ENCODE measurements around the gene PHF12.

PHF12 gene

DNA sequence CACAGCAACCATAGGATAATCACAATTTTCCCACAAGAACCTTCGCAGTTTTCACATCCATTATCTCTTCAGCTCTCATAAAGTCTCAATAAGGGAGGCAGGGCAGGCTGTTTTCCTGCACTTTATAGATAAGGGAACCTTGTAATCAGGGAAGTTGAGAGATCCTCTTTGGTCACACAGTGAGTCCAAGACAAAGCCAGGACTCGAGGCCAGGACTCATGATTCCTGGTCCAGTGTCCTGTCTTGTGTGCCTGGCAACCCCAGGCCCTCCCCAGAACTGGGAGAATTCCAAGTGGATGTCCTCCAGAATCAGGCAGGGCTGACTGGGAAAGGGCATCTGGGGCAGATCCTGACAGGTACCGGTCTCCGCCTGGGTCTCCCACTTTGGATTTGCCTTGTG lies 23.1 kb upstream of the PHF12 start:
- Histone ChIP-seq H3K27ac (ENCODE audit: low read length) (no peak overlapping the region), H3K4me1 (ENCODE audit: control insufficient read depth, insufficient read depth, low read length) (peaks cover 12% of the 10 kb centered on the region), H3K27me3 (ENCODE audit: control insufficient read depth in 1 of 2, insufficient read depth in 2 of 2, low read length in 2 of 2) (no peaks in the 10 kb centered on the region)

DNA sequence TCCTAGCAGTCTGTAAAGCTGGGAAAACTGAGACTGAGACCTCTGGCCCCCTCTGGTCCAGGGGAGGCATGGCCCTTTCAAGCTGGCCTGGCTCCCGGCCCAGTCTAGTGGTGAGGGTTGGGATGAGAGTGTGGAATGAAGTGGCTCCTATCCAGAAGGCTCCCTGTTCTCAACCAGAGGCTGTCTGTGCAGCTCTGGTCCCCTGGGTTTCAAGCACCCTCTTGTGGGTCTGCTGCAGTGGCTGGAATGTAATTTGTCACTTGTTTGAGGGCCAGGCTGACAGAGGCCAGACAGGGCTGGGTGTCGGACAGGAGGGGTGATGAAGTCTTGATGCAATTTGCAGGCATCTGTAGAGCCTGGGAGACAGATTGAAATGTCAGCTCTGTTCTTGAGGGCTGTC lies 22.1 kb upstream of the PHF12 start:
- H3K9ac ChIP-seq (ENCODE audit: low read length in 2 of 2): no peak overlapping the region
- no peaks in the 10 kb centered on the region for H3K27me3 ChIP-seq (ENCODE audit: control insufficient read depth in 1 of 2, insufficient read depth in 2 of 2, low read length in 2 of 2)
- H3K9me3 ChIP-seq (ENCODE audit: control insufficient read depth in 2 of 2, low read length in 2 of 2): no peaks in the 10 kb centered on the region
- peaks cover 12% of the 10 kb centered on the region for H3K4me1 ChIP-seq (ENCODE audit: control insufficient read depth, insufficient read depth, low read length)
- no peaks in the 10 kb centered on the region for H3K36me3 ChIP-seq (ENCODE audit: control insufficient read depth in 2 of 2, insufficient read depth in 2 of 2, low read length in 2 of 2)
- no peak overlapping the region for H3K4me3 ChIP-seq (ENCODE audit: low read length in 2 of 2)
- H3K27ac ChIP-seq (ENCODE audit: low read length): no peak overlapping the region

More for the DNA sequence above, 23.1 kb upstream of the PHF12 start:
- Histone ChIP-seq H3K9ac (ENCODE audit: low read length in 2 of 2) (no peak overlapping the region), H3K4me3 (ENCODE audit: low read length in 2 of 2) (no peak overlapping the region), H3K9me3 (ENCODE audit: control insufficient read depth in 2 of 2, low read length in 2 of 2) (no peaks in the 10 kb centered on the region), H3K36me3 (ENCODE audit: control insufficient read depth in 2 of 2, insufficient read depth in 2 of 2, low read length in 2 of 2) (no peaks in the 10 kb centered on the region)

DNA sequence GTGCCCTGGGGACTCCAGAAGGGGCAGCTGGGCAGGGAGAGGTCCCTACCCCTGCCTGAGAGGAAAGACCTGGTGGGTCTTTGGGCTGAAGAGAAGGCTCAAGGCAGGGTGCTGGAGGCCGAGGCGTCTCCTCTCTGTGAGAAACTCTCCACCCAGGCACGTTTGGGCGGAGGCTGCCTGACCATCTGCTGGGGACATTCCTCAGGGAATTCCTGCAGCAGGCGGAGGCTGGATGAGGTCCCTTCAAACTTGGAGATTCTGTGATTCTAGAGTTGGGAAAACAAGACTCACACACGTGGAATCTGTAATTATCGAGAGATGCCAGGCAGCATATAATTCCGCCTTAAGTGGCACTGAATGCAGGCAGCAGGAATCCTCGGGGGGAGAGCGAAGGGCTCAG lies 21.1 kb upstream of the PHF12 start:
- Histone ChIP-seq H3K4me1 (ENCODE audit: control insufficient read depth, insufficient read depth, low read length) (peaks cover 12% of the 10 kb centered on the region), H3K9ac (ENCODE audit: low read length in 2 of 2) (no peak overlapping the region), H3K27ac (ENCODE audit: low read length) (no peak overlapping the region), H3K4me3 (ENCODE audit: low read length in 2 of 2) (no peak overlapping the region), H3K27me3 (ENCODE audit: control insufficient read depth in 1 of 2, insufficient read depth in 2 of 2, low read length in 2 of 2) (no peaks in the 10 kb centered on the region), H3K36me3 (ENCODE audit: control insufficient read depth in 2 of 2, insufficient read depth in 2 of 2, low read length in 2 of 2) (no peaks in the 10 kb centered on the region), H3K9me3 (ENCODE audit: control insufficient read depth in 2 of 2, low read length in 2 of 2) (no peaks in the 10 kb centered on the region)

DNA sequence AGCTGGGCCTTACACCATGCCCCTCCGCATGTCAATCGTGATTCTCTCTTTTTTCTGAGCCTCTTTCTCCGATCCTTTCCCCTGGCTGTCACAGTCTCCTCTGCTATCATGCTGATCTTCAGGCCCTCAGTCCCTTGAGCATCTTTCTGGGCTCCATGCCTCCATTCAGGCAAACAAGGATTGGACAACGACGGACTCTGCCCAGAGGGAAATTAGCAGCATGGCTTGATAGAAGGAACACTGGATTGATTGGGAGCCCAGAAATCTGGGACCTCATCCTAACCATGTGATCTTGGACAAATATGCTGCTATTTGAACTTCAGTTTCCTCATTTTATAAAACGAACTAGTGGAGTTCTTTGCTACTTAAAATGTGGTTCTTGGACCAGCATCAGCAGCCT lies 19.6 kb upstream of the PHF12 start:
- Histone ChIP-seq H3K9me3 (ENCODE audit: control insufficient read depth in 2 of 2, low read length in 2 of 2) (no peaks in the 10 kb centered on the region), H3K9ac (ENCODE audit: low read length in 2 of 2) (no peak overlapping the region), H3K27me3 (ENCODE audit: control insufficient read depth in 1 of 2, insufficient read depth in 2 of 2, low read length in 2 of 2) (no peaks in the 10 kb centered on the region), H3K36me3 (ENCODE audit: control insufficient read depth in 2 of 2, insufficient read depth in 2 of 2, low read length in 2 of 2) (no peaks in the 10 kb centered on the region), H3K27ac (ENCODE audit: low read length) (no peak overlapping the region), H3K4me3 (ENCODE audit: low read length in 2 of 2) (no peak overlapping the region), H3K4me1 (ENCODE audit: control insufficient read depth, insufficient read depth, low read length) (peaks cover 12% of the 10 kb centered on the region)

- no peak overlapping the region for H3K27ac ChIP-seq (ENCODE audit: low read length)
- no peaks in the 10 kb centered on the region for H3K9me3 ChIP-seq (ENCODE audit: control insufficient read depth in 2 of 2, low read length in 2 of 2)
- H3K36me3 ChIP-seq (ENCODE audit: control insufficient read depth in 2 of 2, insufficient read depth in 2 of 2, low read length in 2 of 2): no peaks in the 10 kb centered on the region
- no peaks in the 10 kb centered on the region for H3K27me3 ChIP-seq (ENCODE audit: control insufficient read depth in 1 of 2, insufficient read depth in 2 of 2, low read length in 2 of 2)
- no peak overlapping the region for H3K4me3 ChIP-seq (ENCODE audit: low read length in 2 of 2)
- H3K4me1 ChIP-seq (ENCODE audit: control insufficient read depth, insufficient read depth, low read length): peaks cover 12% of the 10 kb centered on the region
- no peak overlapping the region for H3K9ac ChIP-seq (ENCODE audit: low read length in 2 of 2)
Measured at GRCh38 chr17:28969706-28970393, 18.5 kb upstream of the PHF12 start.

GRCh38 chr17:28968914-28969295 lies 17.6 kb upstream of the PHF12 start:
- Histone ChIP-seq H3K27me3 (ENCODE audit: control insufficient read depth in 1 of 2, insufficient read depth in 2 of 2, low read length in 2 of 2) (no peaks in the 10 kb centered on the region), H3K36me3 (ENCODE audit: control insufficient read depth in 2 of 2, insufficient read depth in 2 of 2, low read length in 2 of 2) (no peaks in the 10 kb centered on the region), H3K4me3 (ENCODE audit: low read length in 2 of 2) (no peak overlapping the region), H3K27ac (ENCODE audit: low read length) (no peak overlapping the region), H3K9me3 (ENCODE audit: control insufficient read depth in 2 of 2, low read length in 2 of 2) (no peaks in the 10 kb centered on the region), H3K4me1 (ENCODE audit: control insufficient read depth, insufficient read depth, low read length) (peaks cover 12% of the 10 kb centered on the region), H3K9ac (ENCODE audit: low read length in 2 of 2) (no peak overlapping the region)

- peaks cover 0 to under 1% of the 10 kb centered on the region in 2 donors for H3K27me3 ChIP-seq (ENCODE audit: control insufficient read depth in 1 of 2, insufficient read depth in 2 of 2, low read length in 2 of 2)
- H3K4me3 ChIP-seq (ENCODE audit: low read length in 2 of 2): no peak overlapping the region
- H3K4me1 ChIP-seq (ENCODE audit: control insufficient read depth, insufficient read depth, low read length): peaks cover 10% of the 10 kb centered on the region
- no peaks in the 10 kb centered on the region for H3K36me3 ChIP-seq (ENCODE audit: control insufficient read depth in 2 of 2, insufficient read depth in 2 of 2, low read length in 2 of 2)
- H3K9me3 ChIP-seq (ENCODE audit: control insufficient read depth in 2 of 2, low read length in 2 of 2): no peaks in the 10 kb centered on the region
- H3K27ac ChIP-seq (ENCODE audit: low read length): no peak overlapping the region
- H3K9ac ChIP-seq (ENCODE audit: low read length in 2 of 2): no peak overlapping the region
Measured at GRCh38 chr17:28968231-28968913, 17.1 kb upstream of the PHF12 start.

DNA sequence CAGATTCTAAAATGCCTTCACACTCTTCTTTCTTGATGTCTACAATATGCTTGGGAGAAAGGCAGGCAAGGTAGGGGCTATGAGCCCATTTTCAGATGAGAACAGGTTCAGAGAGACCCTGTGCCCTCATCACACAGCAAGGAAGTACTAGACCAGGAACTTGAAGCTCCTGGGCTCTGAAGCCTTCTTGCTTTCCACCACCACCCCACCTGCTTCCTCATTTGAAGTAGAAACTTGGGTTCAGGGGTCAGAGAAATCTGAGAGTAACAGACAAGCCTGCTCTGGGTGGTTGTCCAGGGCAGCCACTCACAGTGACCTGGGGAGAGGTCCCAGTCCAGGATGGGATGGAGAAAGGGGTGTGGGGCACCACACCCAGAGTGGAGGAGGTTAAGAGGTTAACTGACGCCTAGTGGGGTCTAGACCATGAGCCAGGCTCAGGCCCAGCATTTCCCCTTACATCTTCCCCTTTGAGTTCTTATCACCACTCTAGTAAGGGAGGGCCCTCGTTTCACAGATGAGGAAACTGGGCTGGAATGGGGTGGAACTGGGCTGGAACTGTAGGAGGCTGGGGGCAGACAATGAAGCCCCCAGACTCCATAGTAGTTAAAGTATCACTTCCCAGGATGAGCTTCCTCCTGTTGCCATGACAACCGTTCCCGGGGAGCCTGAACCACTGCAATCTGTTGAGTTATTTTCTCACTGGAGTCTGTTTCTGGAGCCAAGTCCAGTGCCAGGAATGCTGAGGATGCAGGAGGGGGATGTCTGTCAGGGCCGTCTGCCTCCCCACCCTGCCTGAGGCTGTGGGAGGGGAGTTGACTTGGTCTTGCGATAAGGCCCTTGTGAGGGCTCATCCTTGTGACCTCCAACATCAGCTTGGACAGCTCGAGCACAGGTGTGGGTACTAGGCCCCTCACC lies 16.2 kb upstream of the PHF12 start:
- H3K9me3 ChIP-seq (ENCODE audit: control insufficient read depth in 2 of 2, low read length in 2 of 2): no peaks in the 10 kb centered on the region
- no peak overlapping the region for H3K9ac ChIP-seq (ENCODE audit: low read length in 2 of 2)
- no peak overlapping the region for H3K27ac ChIP-seq (ENCODE audit: low read length)
- no peak overlapping the region for H3K4me3 ChIP-seq (ENCODE audit: low read length in 2 of 2)
- peaks cover 6% of the 10 kb centered on the region for H3K4me1 ChIP-seq (ENCODE audit: control insufficient read depth, insufficient read depth, low read length)
- no peaks in the 10 kb centered on the region for H3K36me3 ChIP-seq (ENCODE audit: control insufficient read depth in 2 of 2, insufficient read depth in 2 of 2, low read length in 2 of 2)
- H3K27me3 ChIP-seq (ENCODE audit: control insufficient read depth in 1 of 2, insufficient read depth in 2 of 2, low read length in 2 of 2): peaks cover 0 to 2% of the 10 kb centered on the region in 2 donors

- Histone ChIP-seq H3K4me3 (ENCODE audit: low read length in 2 of 2) (no peak overlapping the region), H3K4me1 (ENCODE audit: control insufficient read depth, insufficient read depth, low read length) (no peaks in the 10 kb centered on the region), H3K9ac (ENCODE audit: low read length in 2 of 2) (no peak overlapping the region), H3K27ac (ENCODE audit: low read length) (no peak overlapping the region), H3K36me3 (ENCODE audit: control insufficient read depth in 2 of 2, insufficient read depth in 2 of 2, low read length in 2 of 2) (no peaks in the 10 kb centered on the region), H3K27me3 (ENCODE audit: control insufficient read depth in 1 of 2, insufficient read depth in 2 of 2, low read length in 2 of 2) (peaks cover 0 to 2% of the 10 kb centered on the region in 2 donors), H3K9me3 (ENCODE audit: control insufficient read depth in 2 of 2, low read length in 2 of 2) (no peaks in the 10 kb centered on the region)
Measured at GRCh38 chr17:28963841-28964240, 12.5 kb upstream of the PHF12 start.

GRCh38 chr17:28963055-28963611 lies 11.8 kb upstream of the PHF12 start:
- Histone ChIP-seq H3K27me3 (ENCODE audit: control insufficient read depth in 1 of 2, insufficient read depth in 2 of 2, low read length in 2 of 2) (peaks cover 0 to 2% of the 10 kb centered on the region in 2 donors), H3K4me1 (ENCODE audit: control insufficient read depth, insufficient read depth, low read length) (no peaks in the 10 kb centered on the region), H3K4me3 (ENCODE audit: low read length in 2 of 2) (no peak overlapping the region), H3K9ac (ENCODE audit: low read length in 2 of 2) (no peak overlapping the region), H3K27ac (ENCODE audit: low read length) (no peak overlapping the region), H3K36me3 (ENCODE audit: control insufficient read depth in 2 of 2, insufficient read depth in 2 of 2, low read length in 2 of 2) (no peaks in the 10 kb centered on the region), H3K9me3 (ENCODE audit: control insufficient read depth in 2 of 2, low read length in 2 of 2) (no peaks in the 10 kb centered on the region)
